SK-N-SH (cell line): Measurements from ENCODE around the gene NDOR1.

Experiments used
- CTCF ChIP-seq: fragments of 200-600 bp; sonication (generic); IDR thresholded peaks from 2 replicates; pipeline ENCODE4 v1.6.1; 2017; ENCODE audit warnings: antibody characterized with exemption, mild to moderate bottlenecking, moderate library complexity
- EP300 ChIP-seq, 2 experiments: IDR thresholded peaks; 2 replicates each; pipeline versions ENCODE4 v1.4.0 to v1.6.1; 2012; ENCODE audit warnings: borderline replicate concordance in 1 of 2, low read depth in 1 of 2, low read length in 1 of 2
- EZH2phosphoT487 ChIP-seq: fragments of 200-600 bp; sonication (generic); IDR thresholded peaks from 2 replicates; pipeline ENCODE4 v1.6.1; 2017; ENCODE audit warnings: low read depth, mixed run types, mild to moderate bottlenecking, antibody characterized with exemption, moderate library complexity, borderline replicate concordance
- NFIC ChIP-seq: IDR thresholded peaks from 2 replicates; pipeline ENCODE4 v1.4.0; 2012; ENCODE audit warnings: borderline replicate concordance
- RAD21 ChIP-seq: IDR thresholded peaks from 2 replicates; pipeline ENCODE4 v1.6.1; 2012; ENCODE audit warnings: mild to moderate bottlenecking, low read length
- TF ChIP-seq, protein P1 (sequence below): IDR thresholded peaks from 2 replicates; pipeline ENCODE4 v1.4.0; 2012; ENCODE audit warnings: low read depth

DNA sequence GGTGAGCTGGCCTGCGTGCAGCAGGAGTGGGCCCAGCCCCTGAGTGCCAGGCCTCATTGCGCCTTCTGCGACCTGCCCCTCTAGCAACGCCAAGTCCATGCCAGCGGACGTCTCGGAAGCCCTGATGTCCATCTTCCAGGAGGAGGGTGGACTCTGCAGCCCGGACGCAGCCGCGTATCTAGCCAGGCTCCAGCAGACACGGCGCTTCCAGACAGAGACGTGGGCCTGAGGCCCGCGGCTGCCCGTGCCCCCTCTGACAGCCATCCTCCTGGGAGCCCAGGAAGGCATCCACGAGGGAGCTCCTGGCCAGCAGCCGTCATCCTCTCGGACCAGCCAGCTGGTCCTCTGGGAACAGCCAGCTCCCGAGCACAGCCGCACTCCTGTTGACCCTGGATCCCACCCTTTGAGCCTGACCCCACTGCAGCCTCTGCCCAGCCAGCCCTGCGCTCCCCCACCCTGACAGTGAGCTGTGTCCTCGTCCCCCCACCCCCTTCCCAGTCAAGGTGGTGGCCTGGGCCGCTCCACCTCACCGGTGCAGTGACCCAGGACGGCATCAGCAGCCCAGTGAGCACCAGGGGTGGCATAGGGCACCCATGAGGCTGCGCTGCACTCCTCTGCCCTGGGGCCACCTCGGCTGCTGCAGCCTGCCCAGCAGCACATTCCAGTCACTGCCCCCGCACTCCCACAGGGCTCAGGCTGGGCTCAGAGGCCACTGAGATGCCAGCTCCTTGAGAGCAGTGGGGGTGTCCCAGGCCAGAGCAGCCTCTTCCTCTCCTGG lies 10.9 kb downstream of the NDOR1 start:
- TF ChIP-seq CTCF (no peak), EZH2phosphoT487 (no peak), RAD21 (no peak), NFIC (no peak), EP300 (IDR thresholded peaks at IDR 0.05; ENCODE audit: borderline replicate concordance in 1 of 2, low read depth in 1 of 2, low read length in 1 of 2) (no peak)
- TF ChIP-seq, protein P1, sequence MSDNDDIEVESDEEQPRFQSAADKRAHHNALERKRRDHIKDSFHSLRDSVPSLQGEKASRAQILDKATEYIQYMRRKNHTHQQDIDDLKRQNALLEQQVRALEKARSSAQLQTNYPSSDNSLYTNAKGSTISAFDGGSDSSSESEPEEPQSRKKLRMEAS: no peak
